PFSK-1 (cell line): Measurements from ENCODE around the gene SUMO3.

ENCODE experiments used
- POLR2AphosphoS5 ChIP-seq: IDR thresholded peaks from 2 replicates; pipeline ENCODE4 v1.6.1; 2012; ENCODE audit warnings: low read depth, mild to moderate bottlenecking, control low read depth, low read length, moderate library complexity
- SIN3A ChIP-seq: IDR thresholded peaks from 2 replicates; pipeline ENCODE4 v1.6.1; 2012; ENCODE audit warnings: mild to moderate bottlenecking, low read length, moderate library complexity, borderline replicate concordance; ENCODE audit not compliant: insufficient read depth
- TF ChIP-seq, protein P1 (sequence below), 2 experiments: IDR thresholded peaks; 2 replicates each; pipeline versions ENCODE4 v1.6.1 to v1.8.0; 2011 to 2012; ENCODE audit warnings: low read depth in 2 of 2, low read length in 2 of 2, control low read depth in 1 of 2, inconsistent platforms in 1 of 2, mild to moderate bottlenecking in 1 of 2, moderate library complexity in 1 of 2; ENCODE audit not compliant: insufficient read depth in 1 of 2

DNA sequence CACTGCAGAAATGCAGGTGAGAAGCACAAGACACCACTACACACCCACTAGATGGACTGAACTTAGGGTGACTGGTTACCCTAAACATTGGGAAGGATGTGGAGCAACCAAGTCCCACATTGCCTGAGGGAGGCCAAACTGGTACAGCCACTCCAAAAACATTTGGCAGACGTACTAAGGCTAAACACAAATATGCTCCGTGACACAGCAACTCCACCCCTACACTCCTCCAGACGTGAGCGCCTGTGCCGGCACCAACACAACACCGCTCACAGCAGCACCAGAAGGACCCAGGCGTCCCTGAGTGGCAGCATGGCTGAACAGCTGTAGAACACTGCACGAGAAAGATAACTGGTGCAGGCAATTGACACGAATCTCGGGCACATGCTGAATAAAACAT is 40.9 kb upstream of the SUMO3 start:
- TF ChIP-seq POLR2AphosphoS5 (no peak), SIN3A (no peak)
- TF ChIP-seq, protein P1, sequence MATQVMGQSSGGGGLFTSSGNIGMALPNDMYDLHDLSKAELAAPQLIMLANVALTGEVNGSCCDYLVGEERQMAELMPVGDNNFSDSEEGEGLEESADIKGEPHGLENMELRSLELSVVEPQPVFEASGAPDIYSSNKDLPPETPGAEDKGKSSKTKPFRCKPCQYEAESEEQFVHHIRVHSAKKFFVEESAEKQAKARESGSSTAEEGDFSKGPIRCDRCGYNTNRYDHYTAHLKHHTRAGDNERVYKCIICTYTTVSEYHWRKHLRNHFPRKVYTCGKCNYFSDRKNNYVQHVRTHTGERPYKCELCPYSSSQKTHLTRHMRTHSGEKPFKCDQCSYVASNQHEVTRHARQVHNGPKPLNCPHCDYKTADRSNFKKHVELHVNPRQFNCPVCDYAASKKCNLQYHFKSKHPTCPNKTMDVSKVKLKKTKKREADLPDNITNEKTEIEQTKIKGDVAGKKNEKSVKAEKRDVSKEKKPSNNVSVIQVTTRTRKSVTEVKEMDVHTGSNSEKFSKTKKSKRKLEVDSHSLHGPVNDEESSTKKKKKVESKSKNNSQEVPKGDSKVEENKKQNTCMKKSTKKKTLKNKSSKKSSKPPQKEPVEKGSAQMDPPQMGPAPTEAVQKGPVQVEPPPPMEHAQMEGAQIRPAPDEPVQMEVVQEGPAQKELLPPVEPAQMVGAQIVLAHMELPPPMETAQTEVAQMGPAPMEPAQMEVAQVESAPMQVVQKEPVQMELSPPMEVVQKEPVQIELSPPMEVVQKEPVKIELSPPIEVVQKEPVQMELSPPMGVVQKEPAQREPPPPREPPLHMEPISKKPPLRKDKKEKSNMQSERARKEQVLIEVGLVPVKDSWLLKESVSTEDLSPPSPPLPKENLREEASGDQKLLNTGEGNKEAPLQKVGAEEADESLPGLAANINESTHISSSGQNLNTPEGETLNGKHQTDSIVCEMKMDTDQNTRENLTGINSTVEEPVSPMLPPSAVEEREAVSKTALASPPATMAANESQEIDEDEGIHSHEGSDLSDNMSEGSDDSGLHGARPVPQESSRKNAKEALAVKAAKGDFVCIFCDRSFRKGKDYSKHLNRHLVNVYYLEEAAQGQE (IDR thresholded peaks at IDR 0.05; ENCODE audit: insufficient read depth in 1 of 2, low read depth in 2 of 2, low read length in 2 of 2) = no peak
